AG09309 (cell line): ENCODE results near the gene PAFAH1B1.

Experiments used
- DNase-seq: peaks from one replicate; pipeline ENCODE4 v3.0.0-alpha.2; 2010; ENCODE audit warnings: low read depth
- H3K4me3 ChIP-seq: 2 replicates; pipeline ENCODE4 v1.5.1; 2011; ENCODE audit warnings: mild to moderate bottlenecking, low read depth, low read length, moderate library complexity; ENCODE audit not compliant: control insufficient read depth
- TF ChIP-seq, protein P1 (sequence below): IDR thresholded peaks from 2 replicates; pipeline ENCODE4 v1.5.1; 2011; ENCODE audit warnings: mild to moderate bottlenecking, low read depth, low read length, inconsistent platforms; ENCODE audit not compliant: insufficient read depth, control insufficient read depth; ENCODE audit errors: missing control alignments

Gene PAFAH1B1

DNA sequence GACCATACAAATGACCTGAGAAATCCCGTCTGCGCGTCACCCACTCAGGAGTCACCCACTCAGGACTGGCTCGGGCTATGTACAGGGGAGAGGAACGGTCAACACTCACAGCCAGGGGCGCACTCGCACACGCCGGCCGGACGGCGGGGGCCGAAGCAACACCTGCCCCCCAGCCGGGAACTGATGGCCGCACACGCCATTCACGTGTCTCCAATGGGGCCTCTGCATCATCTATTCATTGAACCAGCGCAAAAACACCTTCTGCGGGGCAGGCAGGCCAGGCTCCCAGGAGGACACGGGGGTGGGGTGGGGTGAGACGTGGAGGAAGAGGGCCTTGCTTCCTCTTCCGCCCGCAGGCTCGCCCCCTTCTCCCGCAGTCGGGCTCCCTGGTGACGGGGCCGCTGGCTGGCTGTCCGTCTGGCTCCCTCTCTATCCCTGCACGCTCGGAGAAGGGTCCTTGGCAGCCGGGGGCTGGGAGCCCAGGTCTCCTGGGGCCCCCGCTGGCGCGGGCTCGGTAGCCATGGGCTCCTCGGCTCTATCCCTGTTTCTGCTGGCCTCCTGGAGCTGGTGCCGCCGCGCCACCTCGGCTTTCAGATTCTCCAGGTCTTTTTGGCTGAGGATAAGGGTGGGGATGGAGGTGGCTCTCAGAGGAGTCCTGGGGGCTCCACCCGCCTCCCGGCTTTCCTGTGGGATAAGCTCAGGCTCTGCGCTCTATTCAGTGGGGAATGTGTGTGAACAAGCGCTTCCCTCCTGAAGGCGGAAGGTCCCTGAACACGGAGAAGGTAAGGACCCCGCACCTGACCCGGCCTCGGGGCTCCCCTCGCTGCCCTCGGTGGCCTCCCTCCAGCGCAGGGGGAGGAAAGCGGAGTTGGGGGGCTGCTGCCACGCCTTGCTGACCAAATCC, 97.0 kb downstream of the PAFAH1B1 start:
- DNase-seq, result no peak

DNA sequence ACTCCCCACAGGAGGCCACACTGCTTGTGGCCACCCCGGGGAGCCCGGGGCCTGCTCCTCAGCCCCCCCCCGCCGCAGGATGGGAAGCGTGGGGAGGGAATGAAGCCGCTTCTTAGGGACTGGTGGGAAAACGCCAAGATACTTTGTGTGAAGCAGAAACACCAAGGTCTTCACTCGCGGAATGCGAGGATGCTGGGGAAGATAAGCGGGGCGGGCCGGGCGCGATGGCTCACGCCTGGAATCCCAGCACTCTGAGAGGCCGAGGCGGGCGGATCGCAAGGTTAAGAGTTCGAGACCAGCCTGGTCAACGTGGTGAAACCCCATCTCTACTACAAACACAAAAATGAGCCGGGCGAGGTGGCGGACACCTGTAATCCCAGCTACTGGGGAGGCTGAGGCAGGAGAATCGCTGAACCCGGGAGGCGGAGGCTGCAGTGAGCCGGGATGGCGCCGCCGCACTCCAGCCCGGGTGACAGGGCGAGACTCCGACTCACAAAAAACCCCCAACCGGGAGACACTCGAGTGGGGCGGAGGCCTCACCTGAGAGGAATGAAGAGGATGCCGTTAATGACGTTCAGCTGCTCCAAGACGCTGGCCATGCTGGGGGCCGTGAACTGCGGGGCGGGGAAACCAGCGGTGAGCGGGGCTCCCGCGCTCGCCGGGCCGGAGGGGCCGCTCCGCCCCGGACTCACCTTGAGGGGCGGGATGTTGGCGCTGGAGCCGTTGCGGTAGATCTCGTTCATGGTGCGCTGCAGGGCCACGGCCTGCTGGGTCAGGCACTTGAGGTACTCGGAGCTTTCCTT, 97.8 kb downstream of the PAFAH1B1 start:
- DNase-seq, result no peak
- H3K4me3 ChIP-seq, result no peak overlapping the region
- TF ChIP-seq, protein P1, sequence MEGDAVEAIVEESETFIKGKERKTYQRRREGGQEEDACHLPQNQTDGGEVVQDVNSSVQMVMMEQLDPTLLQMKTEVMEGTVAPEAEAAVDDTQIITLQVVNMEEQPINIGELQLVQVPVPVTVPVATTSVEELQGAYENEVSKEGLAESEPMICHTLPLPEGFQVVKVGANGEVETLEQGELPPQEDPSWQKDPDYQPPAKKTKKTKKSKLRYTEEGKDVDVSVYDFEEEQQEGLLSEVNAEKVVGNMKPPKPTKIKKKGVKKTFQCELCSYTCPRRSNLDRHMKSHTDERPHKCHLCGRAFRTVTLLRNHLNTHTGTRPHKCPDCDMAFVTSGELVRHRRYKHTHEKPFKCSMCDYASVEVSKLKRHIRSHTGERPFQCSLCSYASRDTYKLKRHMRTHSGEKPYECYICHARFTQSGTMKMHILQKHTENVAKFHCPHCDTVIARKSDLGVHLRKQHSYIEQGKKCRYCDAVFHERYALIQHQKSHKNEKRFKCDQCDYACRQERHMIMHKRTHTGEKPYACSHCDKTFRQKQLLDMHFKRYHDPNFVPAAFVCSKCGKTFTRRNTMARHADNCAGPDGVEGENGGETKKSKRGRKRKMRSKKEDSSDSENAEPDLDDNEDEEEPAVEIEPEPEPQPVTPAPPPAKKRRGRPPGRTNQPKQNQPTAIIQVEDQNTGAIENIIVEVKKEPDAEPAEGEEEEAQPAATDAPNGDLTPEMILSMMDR, result no peak

More for the DNA sequence above, 97.0 kb downstream of the PAFAH1B1 start:
- H3K4me3 ChIP-seq, result no peak overlapping the region
- TF ChIP-seq, protein P1, result no peak

DNA sequence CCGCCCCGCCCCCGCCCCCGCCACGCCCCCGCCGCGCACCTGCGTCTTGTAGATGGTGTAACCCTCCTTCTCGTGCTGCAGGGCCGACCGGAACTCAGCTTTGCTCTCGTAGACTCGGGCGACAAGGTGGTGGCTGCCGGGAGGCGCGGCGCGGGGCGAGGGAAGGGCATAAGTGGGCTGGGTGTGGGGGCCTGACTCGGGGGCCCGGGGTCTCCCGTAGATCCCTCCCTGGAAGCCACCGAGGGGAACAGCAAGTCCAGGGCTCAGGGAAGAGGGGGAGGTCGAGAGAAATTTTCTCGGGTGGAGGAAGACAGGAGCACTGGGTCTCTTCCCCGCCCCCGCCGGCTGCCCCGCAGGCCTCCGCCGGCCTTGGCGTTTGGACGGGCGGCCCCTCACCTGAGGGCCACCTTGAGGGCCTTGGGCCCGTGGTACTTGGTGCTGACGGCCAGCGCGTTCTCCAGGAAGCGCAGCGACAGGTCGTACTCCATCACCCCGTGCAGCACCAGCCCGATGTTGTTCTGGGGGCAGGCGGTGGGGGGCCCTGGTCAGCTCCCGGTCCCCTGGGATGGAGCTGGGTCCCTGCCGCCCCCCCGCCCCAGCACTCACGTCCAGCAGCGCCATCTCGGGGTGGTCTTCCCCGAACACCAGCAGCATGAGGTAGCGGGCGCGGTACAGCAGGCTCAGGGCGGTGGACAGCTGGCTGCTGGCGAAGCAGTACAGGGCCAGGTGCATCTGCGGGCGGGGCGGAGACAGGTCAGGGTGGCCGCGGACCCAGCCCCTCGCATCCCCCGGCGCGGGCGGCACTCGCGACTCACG, 98.7 kb downstream of the PAFAH1B1 start:
- no peak overlapping the region for H3K4me3 ChIP-seq
- DNase-seq, result no peak
- TF ChIP-seq, protein P1, result no peak

DNA sequence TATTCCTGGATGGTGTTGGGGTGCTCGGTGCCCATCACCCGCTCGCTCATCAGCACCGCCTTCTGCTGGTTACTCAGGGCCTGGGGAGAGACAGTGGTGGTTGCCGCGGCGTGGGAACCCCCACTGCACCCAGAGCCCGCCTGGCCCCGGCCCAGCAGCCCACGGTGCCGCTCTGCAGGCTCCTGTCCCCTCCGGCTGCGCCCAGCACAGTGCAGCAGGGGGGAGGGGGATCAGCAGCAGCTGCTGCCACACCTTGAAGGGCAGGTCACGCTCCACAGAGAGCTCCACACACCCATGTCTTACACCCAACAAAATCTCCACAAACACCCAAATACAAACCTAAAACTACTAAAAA, 99.3 kb downstream of the PAFAH1B1 start:
- no peak for DNase-seq
- TF ChIP-seq, protein P1, result no peak
- H3K4me3 ChIP-seq, result no peak overlapping the region

DNA sequence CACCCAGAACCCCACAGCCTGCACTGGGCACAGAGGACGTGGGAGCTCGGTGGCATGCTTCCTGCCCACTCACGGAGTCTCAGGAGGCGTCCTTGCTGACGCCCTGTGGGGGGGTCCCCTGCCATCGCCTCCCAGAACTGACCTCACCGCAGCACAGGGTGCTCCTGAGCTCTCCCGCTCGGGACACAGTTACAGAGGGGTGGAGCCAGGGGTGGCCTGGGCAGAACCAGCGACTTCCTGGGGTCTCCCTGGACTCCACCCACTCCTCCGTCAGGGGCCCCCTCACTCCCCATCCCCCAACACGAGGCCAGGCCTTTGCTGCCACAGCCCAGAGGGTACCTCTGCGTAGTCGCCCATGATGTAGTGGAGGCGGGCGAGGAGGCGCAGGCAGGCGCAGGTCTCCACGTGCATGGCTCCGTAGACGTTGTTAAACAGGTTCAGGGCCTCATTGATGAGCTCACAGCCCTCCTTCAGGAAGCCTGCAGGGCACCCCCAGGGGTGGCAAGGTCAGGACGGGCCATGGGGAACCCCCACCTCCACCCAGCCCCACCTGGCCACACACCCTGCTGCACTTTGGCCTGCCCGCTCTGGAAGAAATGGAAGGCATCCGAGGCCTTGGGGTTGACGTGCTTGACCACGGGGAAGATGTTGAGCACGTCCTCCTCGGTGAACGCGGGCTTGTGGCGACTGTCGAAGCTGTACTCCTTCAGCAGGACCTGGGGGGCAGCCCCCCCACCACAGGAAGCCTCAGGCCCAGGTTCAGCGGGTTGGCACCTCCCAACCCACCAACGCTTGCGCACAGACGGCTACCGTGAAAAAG, 100.3 kb downstream of the PAFAH1B1 start:
- TF ChIP-seq, protein P1, result no peak
- H3K4me3 ChIP-seq, result no peak overlapping the region
- no peak for DNase-seq
